Endothelial cell of umbilical vein (primary cell): ENCODE measurements around the gene TFF1. TPM values are rescaled to one million over a fixed set of nuclear protein-coding genes. Genes with fewer than 3 reads are reported as not detected.

Experiments used
- BruUV-seq: library from RNA; stranded (reverse); fragments of 400-500 nt; replicated peaks from 2 replicates; lab custom pipeline; 2021; lab: Mats Ljungman, UMichigan
- CTCF ChIA-PET: fragments of 300-600, 350-600 bp; sonication (Branson Sonifier 250); formaldehyde crosslinking; loops from one replicate; lab custom pipeline; 2021; ENCODE audit warnings: antibody characterized with exemption, inconsistent platforms; lab: Charles Lee
- POLR2A ChIA-PET: fragments of 300-600, 350-600 bp; sonication (Branson Sonifier 250); formaldehyde crosslinking; loops from one replicate; lab custom pipeline; 2021; ENCODE audit warnings: antibody characterized with exemption, inconsistent platforms; lab: Charles Lee
- DNase-seq: peaks from one replicate; pipeline ENCODE4 v3.0.0-alpha.2; 2011; ENCODE audit warnings: low read depth, low spot score
- FAIRE-seq: peaks from 2 replicates; lab custom pipeline; 2011; peaks lifted over from hg19 to GRCh38; lab: Jason Lieb, UNC
- H2AFZ ChIP-seq: 2 replicates; pipeline ENCODE4 v1.6.0; 2012; ENCODE audit warnings: low read depth, low read length, control low read depth, inconsistent platforms
- H3K27ac ChIP-seq: 2 replicates; pipeline ENCODE4 v1.5.1; 2011; ENCODE audit warnings: low read depth, mild to moderate bottlenecking, control low read depth, low read length, moderate library complexity; ENCODE audit not compliant: insufficient read depth
- H3K27me3 ChIP-seq, 2 experiments: 2 replicates each; pipeline versions ENCODE4 v1.6.0 to v1.6.1; 2011; ENCODE audit warnings: low read length in 2 of 2, mixed read lengths in 1 of 2; ENCODE audit not compliant: control insufficient read depth in 2 of 2, insufficient read depth in 2 of 2
- H3K36me3 ChIP-seq, 2 experiments: 2 replicates in 1 of 2; 3 replicates in 1 of 2; pipeline ENCODE4 v1.5.1; 2011; ENCODE audit warnings: low read length in 2 of 2, mild to moderate bottlenecking in 1 of 2, moderate library complexity in 1 of 2; ENCODE audit not compliant: control insufficient read depth in 2 of 2, insufficient read depth in 2 of 2; ENCODE audit errors: extremely low read depth in 1 of 2
- H3K4me1 ChIP-seq: 3 replicates; pipeline ENCODE4 v1.5.1; 2011; ENCODE audit warnings: mild to moderate bottlenecking, low read length; ENCODE audit not compliant: control insufficient read depth, insufficient read depth; ENCODE audit errors: extremely low read depth
- H3K4me2 ChIP-seq: 2 replicates; pipeline ENCODE4 v1.6.1; 2011; ENCODE audit warnings: low read length, control low read depth, mixed read lengths; ENCODE audit not compliant: insufficient read depth
- H3K4me3 ChIP-seq, 3 experiments: fragments of 200-600 bp in 1 of 3; sonication (generic), shearing (Covaris generic) in 1 of 3; replicated peaks in 1 of 3; 2 replicates each; pipeline ENCODE4 v1.5.1; 2011 to 2016; ENCODE audit warnings: control low read depth in 3 of 3, low read length in 3 of 3, mild to moderate bottlenecking in 2 of 3, inconsistent platforms in 1 of 3, low read depth in 1 of 3, moderate library complexity in 1 of 3; ENCODE audit not compliant: insufficient read depth in 1 of 3
- H3K79me2 ChIP-seq: 2 replicates; pipeline ENCODE4 v1.6.0; 2012; ENCODE audit warnings: low read length, inconsistent platforms; ENCODE audit not compliant: control insufficient read depth, insufficient read depth
- H3K9ac ChIP-seq: replicated peaks from 2 replicates; pipeline ENCODE3; 2011; ENCODE audit warnings: low read length, control low read depth; ENCODE audit not compliant: insufficient read depth; ENCODE audit errors: extremely low read depth
- H3K9me1 ChIP-seq: replicated peaks from 3 replicates; pipeline ENCODE4 v1.6.0; 2011; ENCODE audit warnings: mild to moderate bottlenecking, low read length; ENCODE audit not compliant: control insufficient read depth, insufficient read depth; ENCODE audit errors: extremely low read depth
- H3K9me3 ChIP-seq: replicated peaks from 2 replicates; pipeline ENCODE4 v1.5.1; 2012; ENCODE audit warnings: low read length, inconsistent platforms; ENCODE audit not compliant: control insufficient read depth, insufficient read depth
- H4K20me1 ChIP-seq: replicated peaks from 2 replicates; pipeline ENCODE3; 2011; ENCODE audit warnings: mild to moderate bottlenecking, low read length; ENCODE audit not compliant: control insufficient read depth, insufficient read depth; ENCODE audit errors: extremely low read depth
- CTCF ChIP-seq, 2 donors: IDR thresholded peaks; 1 replicate in 1 of 2; 2 replicates in 1 of 2; pipeline ENCODE4 v1.5.1; 2011; ENCODE audit warnings: low read length in 2 of 2, mild to moderate bottlenecking in 2 of 2, moderate library complexity in 2 of 2, control low read depth in 1 of 2, inconsistent platforms in 1 of 2, low read depth in 1 of 2; ENCODE audit not compliant: insufficient read depth in 1 of 2; ENCODE audit errors: extremely low read depth in 1 of 2
- EZH2 ChIP-seq: IDR thresholded peaks from 2 replicates; pipeline ENCODE4 v1.6.1; 2012; ENCODE audit warnings: borderline replicate concordance, low read depth, mild to moderate bottlenecking, moderate library complexity, low read length, inconsistent platforms; ENCODE audit not compliant: severe bottlenecking
- FOS ChIP-seq: IDR thresholded peaks from 2 replicates; pipeline ENCODE4 v1.6.1; 2011; ENCODE audit warnings: mild to moderate bottlenecking, low read length, moderate library complexity, borderline replicate concordance; ENCODE audit not compliant: insufficient read depth
- GATA2 ChIP-seq: IDR thresholded peaks from 2 replicates; pipeline ENCODE4 v1.7.0; 2011; ENCODE audit warnings: low read depth, mild to moderate bottlenecking, moderate library complexity, mixed read lengths, low read length; ENCODE audit not compliant: insufficient read length, insufficient read depth
- JUN ChIP-seq: IDR thresholded peaks from 2 replicates; pipeline ENCODE4 v1.6.1; 2011; ENCODE audit warnings: borderline replicate concordance, low read depth; ENCODE audit not compliant: insufficient read length, insufficient read depth
- MAX ChIP-seq: IDR thresholded peaks from 2 replicates; pipeline ENCODE4 v1.6.1; 2011; ENCODE audit not compliant: insufficient read depth, insufficient read length
- MYC ChIP-seq: IDR thresholded peaks from one replicate; pipeline ENCODE4 v1.6.1; 2011; ENCODE audit warnings: mild to moderate bottlenecking, low read depth, low read length
- POLR2A ChIP-seq: IDR thresholded peaks from 2 replicates; pipeline ENCODE4 v1.6.1; 2012; ENCODE audit warnings: low read depth, mild to moderate bottlenecking, control low read depth, low read length
- POLR2AphosphoS5 ChIP-seq: IDR thresholded peaks from 2 replicates; pipeline ENCODE4 v1.6.1; 2012; ENCODE audit warnings: low read depth, mild to moderate bottlenecking, control low read depth, low read length, moderate library complexity; ENCODE audit not compliant: insufficient read depth
- dilution Hi-C: fragments of 300-500 bp; cut with MboI; formaldehyde crosslinking; loops from one replicate; pipeline ENCODE4 v1.15.0; 2019; ENCODE audit warnings: low sequenced_read_pairs; ENCODE audit not compliant: extremely low pct_ligation_motif_present
- intact Hi-C: fragments of 100-400 bp; cut with micrococcal nuclease; formaldehyde crosslinking; loops from one replicate; pipeline ENCODE4 v1.10.0; 2022
- polyA plus RNA-seq, 4 experiments: library from polyadenylated mRNA; depleted of rRNA in 3 of 4; stranded (reverse) in 3 of 4; unstranded in 1 of 4; fragments of >200 nt; gene quantifications; 2 replicates each; pipeline versions ENCODE4 v1.2.1 to v1.2.3, GENCODE V29; 2011 to 2012; ENCODE audit warnings: missing spikeins in 1 of 4
- total RNA-seq: library from RNA; stranded (reverse); gene quantifications from 2 replicates; pipeline ENCODE4 v1.2.3, GENCODE V29; 2021

TFF1 gene
- total and polyA plus RNA-seq, 2 donors (not counting 3 experiments of a cell fraction or from before 2014, with no cell fraction given): not detected

- Histone ChIP-seq H3K9me1 (no peaks in the 10 kb centered on the region), H3K79me2 (no peaks in the 10 kb centered on the region), H3K4me3 (no peak overlapping the region), H3K4me2 (no peak overlapping the region), H2AFZ (no peak overlapping the region), H3K36me3 (no peaks in the 10 kb centered on the region), H3K9ac (no peak overlapping the region), H4K20me1 (no peaks in the 10 kb centered on the region), H3K9me3 (no peaks in the 10 kb centered on the region), H3K27me3 (no peaks in the 10 kb centered on the region), H3K4me1 (no peaks in the 10 kb centered on the region), H3K27ac (no peak overlapping the region)
- dilution Hi-C loops: no loop called here
- BruUV-seq: no TSS peak
- POLR2A ChIA-PET: no interaction called here
- intact Hi-C loops: no loop called here
- CTCF ChIA-PET: no interaction called here
- FAIRE-seq: no peak
- no peak for DNase-seq
- TF ChIP-seq CTCF (IDR thresholded peaks at IDR 0.05; ENCODE audit: extremely low read depth in 1 of 2, insufficient read depth in 1 of 2, low read depth in 1 of 2, low read length in 2 of 2) (no peak), MAX (no peak), JUN (no peak), MYC (no peak), GATA2 (no peak), EZH2 (no peak), FOS (no peak), POLR2AphosphoS5 (no peak), POLR2A (no peak)
Measured at GRCh38 chr21:42376338-42376982, 10.1 kb upstream of the TFF1 start.
